ENCODE results near the gene TDRD7.

Gene TDRD7

DNA sequence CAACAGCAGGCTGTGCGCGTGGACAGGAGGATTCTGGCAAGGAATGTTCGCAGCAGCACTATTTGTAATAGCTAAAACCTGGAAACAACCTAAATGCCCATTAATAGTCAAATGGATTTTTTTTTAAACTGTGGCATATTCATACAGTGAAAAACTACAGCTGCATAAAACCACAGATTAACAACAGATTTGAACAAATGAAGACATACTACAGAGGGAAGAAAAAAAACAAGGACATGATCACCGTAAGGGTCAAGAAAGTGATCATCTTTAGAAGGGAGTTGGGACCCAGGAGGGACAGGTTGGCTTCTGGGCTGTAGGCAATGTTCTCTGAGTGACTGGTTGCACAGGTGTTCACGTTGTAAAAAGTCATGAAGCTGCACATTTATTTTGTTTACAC is 88.4 kb downstream of the TDRD7 start:
- TF ChIP-seq, protein P1, sequence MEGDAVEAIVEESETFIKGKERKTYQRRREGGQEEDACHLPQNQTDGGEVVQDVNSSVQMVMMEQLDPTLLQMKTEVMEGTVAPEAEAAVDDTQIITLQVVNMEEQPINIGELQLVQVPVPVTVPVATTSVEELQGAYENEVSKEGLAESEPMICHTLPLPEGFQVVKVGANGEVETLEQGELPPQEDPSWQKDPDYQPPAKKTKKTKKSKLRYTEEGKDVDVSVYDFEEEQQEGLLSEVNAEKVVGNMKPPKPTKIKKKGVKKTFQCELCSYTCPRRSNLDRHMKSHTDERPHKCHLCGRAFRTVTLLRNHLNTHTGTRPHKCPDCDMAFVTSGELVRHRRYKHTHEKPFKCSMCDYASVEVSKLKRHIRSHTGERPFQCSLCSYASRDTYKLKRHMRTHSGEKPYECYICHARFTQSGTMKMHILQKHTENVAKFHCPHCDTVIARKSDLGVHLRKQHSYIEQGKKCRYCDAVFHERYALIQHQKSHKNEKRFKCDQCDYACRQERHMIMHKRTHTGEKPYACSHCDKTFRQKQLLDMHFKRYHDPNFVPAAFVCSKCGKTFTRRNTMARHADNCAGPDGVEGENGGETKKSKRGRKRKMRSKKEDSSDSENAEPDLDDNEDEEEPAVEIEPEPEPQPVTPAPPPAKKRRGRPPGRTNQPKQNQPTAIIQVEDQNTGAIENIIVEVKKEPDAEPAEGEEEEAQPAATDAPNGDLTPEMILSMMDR (IDR thresholded peaks at IDR 0.05; ENCODE audit: low read depth, low read length, missing control alignments) = no peak
- H3K36me3 ChIP-seq (replicated peaks) = no peaks in the 10 kb centered on the region
- H3K27me3 ChIP-seq (replicated peaks) = peaks cover 33% of the 10 kb centered on the region
- H3K4me3 ChIP-seq (ENCODE audit: low read depth, low read length) = no peak overlapping the region
- DNase-seq = no peak
- H3K27ac ChIP-seq = no peak overlapping the region
- in situ Hi-C loops (cut with HindIII; ENCODE audit: low pct_ligation_motif_present, low sequenced_read_pairs) = no loop called here

DNA sequence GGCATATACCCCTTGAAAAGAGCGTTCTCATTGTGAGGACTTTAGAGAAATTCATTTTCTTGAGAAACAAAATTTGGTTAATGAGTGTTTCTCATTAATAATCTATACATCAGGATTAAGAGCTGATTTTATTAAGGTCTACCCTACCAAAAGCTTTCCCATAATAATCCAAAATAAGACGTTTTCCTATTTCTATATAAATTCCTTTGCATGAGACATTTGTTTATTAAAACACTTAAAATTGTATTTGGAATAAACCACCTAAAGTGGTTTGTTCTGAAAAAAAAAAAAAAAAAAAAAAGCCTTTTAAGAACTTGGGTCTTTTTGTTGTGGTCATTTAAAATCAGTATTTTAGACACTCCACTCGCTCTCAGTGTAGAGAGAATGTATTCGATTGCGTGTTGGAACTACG is 88.9 kb downstream of the TDRD7 start:
- no peak for DNase-seq
- Histone ChIP-seq H3K4me3 (ENCODE audit: low read depth, low read length) (peak overlapping the region; percentile 29), H3K27me3 (replicated peaks) (peaks cover 33% of the 10 kb centered on the region), H3K36me3 (replicated peaks) (no peaks in the 10 kb centered on the region), H3K27ac (no peak overlapping the region)
- in situ Hi-C loops (cut with HindIII; ENCODE audit: low pct_ligation_motif_present, low sequenced_read_pairs) = no loop called here
- TF ChIP-seq, protein P1 (IDR thresholded peaks at IDR 0.05; ENCODE audit: low read depth, low read length, missing control alignments) = no peak

DNA sequence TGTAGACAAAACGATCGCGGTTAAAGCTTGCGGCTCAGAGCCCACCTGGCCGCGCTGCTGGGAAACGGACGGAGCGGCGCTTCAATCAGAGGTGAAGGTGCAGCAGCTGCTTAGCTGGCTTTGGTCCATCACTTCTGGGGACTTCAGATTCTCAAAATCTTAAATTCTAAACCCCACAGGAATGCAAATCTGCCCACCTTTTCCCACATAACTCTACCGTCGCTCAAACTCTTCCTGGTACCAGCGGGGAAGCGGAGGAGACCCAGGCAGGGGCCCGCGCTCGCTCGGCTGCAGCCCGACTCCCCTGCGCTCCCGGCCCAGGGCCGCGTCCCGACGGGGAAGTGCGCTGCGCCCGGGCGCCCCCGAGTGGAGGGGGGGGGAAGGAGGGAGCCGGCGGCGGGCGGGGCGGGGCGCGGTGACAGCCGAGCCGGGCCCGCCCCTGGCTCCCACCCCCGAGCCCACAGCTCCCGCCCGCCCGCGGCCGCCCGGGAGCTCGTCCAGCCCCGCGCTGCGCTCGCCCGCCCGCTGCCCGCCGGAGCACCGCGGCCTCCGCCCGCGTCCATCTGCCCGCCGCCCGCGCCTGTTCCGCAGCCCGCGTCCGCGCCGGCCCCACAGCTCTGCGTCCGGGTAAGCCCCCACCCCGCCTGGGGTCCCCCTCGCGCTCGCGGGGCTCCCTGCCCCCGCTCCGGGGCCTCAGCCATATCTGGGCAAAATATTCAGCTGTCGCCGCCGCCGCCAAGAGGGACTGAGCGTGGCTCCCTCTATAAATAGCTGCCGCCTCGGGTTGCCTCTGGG is 89.5 kb downstream of the TDRD7 start, which contains the start of gene TMOD1:
TMOD1 (plus strand) TSS at position 490 of the 795 bp plus-strand sequence. CDS start 22,523 bp downstream, outside the sequence.
- no peaks in the 10 kb centered on the region for H3K36me3 ChIP-seq (replicated peaks)
- H3K27me3 ChIP-seq (replicated peaks) = peaks cover 37% of the 10 kb centered on the region
- no peak for DNase-seq
- TF ChIP-seq, protein P1 (IDR thresholded peaks at IDR 0.05; ENCODE audit: low read depth, low read length, missing control alignments) = no peak
- in situ Hi-C loops (cut with HindIII; ENCODE audit: low pct_ligation_motif_present, low sequenced_read_pairs) = no loop called here
- no peak within 1 kb of the TSS for H3K27ac ChIP-seq
- H3K4me3 ChIP-seq (ENCODE audit: low read depth, low read length) = peak within 1 kb of the TSS; percentile 36

DNA sequence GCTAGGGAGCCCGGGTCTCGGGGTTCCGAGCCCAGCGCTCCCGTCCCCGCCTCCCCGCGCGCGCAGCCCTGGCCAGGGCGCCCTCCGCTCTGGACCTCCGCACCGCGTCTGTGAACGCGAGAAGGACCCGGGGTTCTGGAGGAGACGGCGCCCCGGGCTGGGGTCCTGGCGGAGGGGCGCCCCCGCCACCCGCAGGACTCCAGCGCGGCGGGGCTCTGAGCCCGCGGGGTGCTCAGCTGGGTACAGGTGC is 90.0 kb downstream of the TDRD7 start:
- Histone ChIP-seq H3K27ac (no peak overlapping the region), H3K4me3 (ENCODE audit: low read depth, low read length) (peak overlapping the region; percentile 36), H3K27me3 (replicated peaks) (peaks cover 39% of the 10 kb centered on the region), H3K36me3 (replicated peaks) (no peaks in the 10 kb centered on the region)
- TF ChIP-seq, protein P1 (IDR thresholded peaks at IDR 0.05; ENCODE audit: low read depth, low read length, missing control alignments) = no peak
- in situ Hi-C loops (cut with HindIII; ENCODE audit: low pct_ligation_motif_present, low sequenced_read_pairs) = no loop called here
- no peak for DNase-seq

DNA sequence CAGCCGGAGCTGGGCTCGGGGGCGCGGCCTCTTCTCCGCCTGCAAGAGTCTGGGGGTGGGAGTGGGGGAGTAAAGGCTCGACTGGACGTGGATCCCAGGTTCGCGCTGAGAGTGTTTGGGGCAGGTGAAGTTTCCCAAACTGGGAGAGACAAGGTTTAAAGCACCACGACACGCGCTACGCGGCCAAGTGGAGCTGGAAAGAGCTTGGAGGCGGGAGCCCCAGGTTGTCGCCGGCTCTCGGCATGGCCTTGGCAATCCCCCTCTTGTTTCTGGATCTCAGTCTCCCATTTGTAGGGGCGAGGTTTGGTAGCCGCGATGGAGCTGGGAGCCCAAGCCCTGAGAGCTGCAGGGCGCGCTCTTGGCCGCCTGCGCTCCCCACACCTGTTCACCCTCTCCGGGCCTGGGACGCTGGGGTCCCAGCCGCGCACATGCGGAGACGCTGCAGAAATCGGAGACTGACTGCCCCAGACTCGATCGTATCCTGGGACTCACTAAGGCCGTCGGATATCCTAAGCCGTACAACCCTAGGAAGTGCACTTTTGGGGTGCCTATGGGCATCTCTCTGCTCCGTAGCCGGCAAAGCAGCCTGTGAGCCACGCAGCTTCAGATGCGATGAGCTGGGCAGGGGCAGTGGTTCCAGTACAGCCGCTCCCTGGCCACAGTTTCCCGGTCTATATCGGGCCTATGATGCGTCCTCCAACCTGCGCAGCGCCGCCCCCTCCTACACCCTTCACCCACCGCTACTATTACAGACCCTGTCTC is 90.5 kb downstream of the TDRD7 start:
- no peak overlapping the region for H3K27ac ChIP-seq
- peak overlapping the region; percentile 1 for H3K4me3 ChIP-seq (ENCODE audit: low read depth, low read length)
- peaks cover 42% of the 10 kb centered on the region for H3K27me3 ChIP-seq (replicated peaks)
- no peak for DNase-seq
- TF ChIP-seq, protein P1 (IDR thresholded peaks at IDR 0.05; ENCODE audit: low read depth, low read length, missing control alignments) = no peak
- in situ Hi-C loops (cut with HindIII; ENCODE audit: low pct_ligation_motif_present, low sequenced_read_pairs) = no loop called here
- H3K36me3 ChIP-seq (replicated peaks) = no peaks in the 10 kb centered on the region

Data from brain microvascular endothelial cell (primary cell).